Breast epithelium (tissue), 4 donors: ENCODE results near the gene CORO2B. TPM values are rescaled to one million over a fixed set of nuclear protein-coding genes. Genes with fewer than 3 reads are reported as not detected.

ENCODE experiments used
- DNase-seq, 2 donors: peaks; one replicate each; pipeline ENCODE4 v3.0.0-alpha.2; 2019; ENCODE audit warnings: low spot score in 2 of 2
- H3K27ac ChIP-seq, 2 donors: fragments of 200-600 bp; sonication (generic) in 1 of 2; one replicate each; pipeline ENCODE4 v1.5.1; 2016 to 2019; ENCODE audit warnings: mild to moderate bottlenecking in 1 of 2
- H3K27me3 ChIP-seq, 2 donors: fragments of 200-600 bp; sonication (generic) in 1 of 2; one replicate each; pipeline versions ENCODE4 v1.5.1 to v1.6.0; 2017 to 2019; ENCODE audit warnings: control low read depth in 1 of 2, mild to moderate bottlenecking in 1 of 2
- H3K36me3 ChIP-seq: fragments of 200-600 bp; one replicate; pipeline ENCODE4 v1.5.1; 2019
- H3K4me1 ChIP-seq, 2 donors: fragments of 200-600 bp; sonication (generic); one replicate each; pipeline ENCODE4 v1.5.1; 2016 to 2019; ENCODE audit warnings: control low read depth in 1 of 2
- H3K4me3 ChIP-seq, 3 donors: fragments of 200-600 bp; sonication (generic); 1 replicate in 2 of 3; 2 replicates in 1 of 3; pipeline ENCODE4 v1.5.1; 2016 to 2019; ENCODE audit warnings: mild to moderate bottlenecking in 3 of 3, moderate library complexity in 2 of 3
- H3K9me3 ChIP-seq, 2 donors: fragments of 200-600 bp; sonication (generic) in 1 of 2; one replicate each; pipeline ENCODE4 v1.5.1; 2016 to 2019; ENCODE audit warnings: control low read depth in 1 of 2
- POLR2A ChIP-seq: fragments of 450-650 bp; IDR thresholded peaks from one replicate; pipeline ENCODE4 v1.6.1; 2016; ENCODE audit warnings: antibody characterized with exemption, mild to moderate bottlenecking, moderate library complexity
- POLR2AphosphoS5 ChIP-seq, 3 donors: sonication (generic); formaldehyde crosslinking; IDR thresholded peaks; one replicate each; pipeline ENCODE4 v1.6.1; 2017; ENCODE audit warnings: antibody characterized with exemption in 3 of 3
- intact Hi-C: fragments of 100-400 bp; cut with DNase I; formaldehyde crosslinking; loops from one replicate; pipeline ENCODE4 v1.15.1; 2023; ENCODE audit warnings: low total_unique reads
- total RNA-seq, 3 donors: library from RNA; depleted of rRNA; stranded (reverse); fragments of >200 nt; gene quantifications; one replicate each; pipeline ENCODE4 v1.1.0, GENCODE V29; 2016
- TF ChIP-seq, protein P1 (sequence below), 3 donors: fragments of 450-650 bp; IDR thresholded peaks; one replicate each; pipeline ENCODE4 v1.5.1; 2016 to 2017; ENCODE audit warnings: antibody characterized with exemption in 3 of 3, mild to moderate bottlenecking in 3 of 3, moderate library complexity in 3 of 3

CORO2B gene
- total RNA-seq, 3 donors from 2014 or later, result 2.9 to 11.2 (median 3.5) TPM

DNA sequence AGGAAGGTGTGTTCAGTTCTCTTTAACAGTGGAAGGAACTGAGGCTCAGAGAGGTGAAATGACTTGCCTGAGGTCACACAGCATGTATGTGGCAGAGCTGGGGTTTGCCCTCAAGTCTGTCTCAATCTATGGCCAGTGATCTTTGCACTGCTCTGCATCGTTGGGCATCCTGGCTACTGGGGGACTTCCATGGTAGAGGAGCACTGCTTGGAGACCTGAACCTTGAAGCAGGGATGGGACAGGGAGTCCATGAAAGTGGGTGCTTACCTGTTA, 2.0 kb downstream of the CORO2B start:
- intact Hi-C loops, result no loop called here
- Histone ChIP-seq H3K4me1 (no peaks in the 10 kb centered on the region), H3K36me3 (no peaks in the 10 kb centered on the region), H3K27me3 (peaks cover 0 to 4% of the 10 kb centered on the region in 2 donors), H3K27ac (peak overlapping the region in 1 of 2 donors; percentile 78), H3K9me3 (no peaks in the 10 kb centered on the region), H3K4me3 (no peak overlapping the region)
- DNase-seq, result no peak
- TF ChIP-seq, protein P1, sequence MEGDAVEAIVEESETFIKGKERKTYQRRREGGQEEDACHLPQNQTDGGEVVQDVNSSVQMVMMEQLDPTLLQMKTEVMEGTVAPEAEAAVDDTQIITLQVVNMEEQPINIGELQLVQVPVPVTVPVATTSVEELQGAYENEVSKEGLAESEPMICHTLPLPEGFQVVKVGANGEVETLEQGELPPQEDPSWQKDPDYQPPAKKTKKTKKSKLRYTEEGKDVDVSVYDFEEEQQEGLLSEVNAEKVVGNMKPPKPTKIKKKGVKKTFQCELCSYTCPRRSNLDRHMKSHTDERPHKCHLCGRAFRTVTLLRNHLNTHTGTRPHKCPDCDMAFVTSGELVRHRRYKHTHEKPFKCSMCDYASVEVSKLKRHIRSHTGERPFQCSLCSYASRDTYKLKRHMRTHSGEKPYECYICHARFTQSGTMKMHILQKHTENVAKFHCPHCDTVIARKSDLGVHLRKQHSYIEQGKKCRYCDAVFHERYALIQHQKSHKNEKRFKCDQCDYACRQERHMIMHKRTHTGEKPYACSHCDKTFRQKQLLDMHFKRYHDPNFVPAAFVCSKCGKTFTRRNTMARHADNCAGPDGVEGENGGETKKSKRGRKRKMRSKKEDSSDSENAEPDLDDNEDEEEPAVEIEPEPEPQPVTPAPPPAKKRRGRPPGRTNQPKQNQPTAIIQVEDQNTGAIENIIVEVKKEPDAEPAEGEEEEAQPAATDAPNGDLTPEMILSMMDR (IDR thresholded peaks at IDR 0.05), result no peak
- TF ChIP-seq POLR2AphosphoS5 (IDR thresholded peaks at IDR 0.05), result no peak
- no peak for TF ChIP-seq POLR2A

DNA sequence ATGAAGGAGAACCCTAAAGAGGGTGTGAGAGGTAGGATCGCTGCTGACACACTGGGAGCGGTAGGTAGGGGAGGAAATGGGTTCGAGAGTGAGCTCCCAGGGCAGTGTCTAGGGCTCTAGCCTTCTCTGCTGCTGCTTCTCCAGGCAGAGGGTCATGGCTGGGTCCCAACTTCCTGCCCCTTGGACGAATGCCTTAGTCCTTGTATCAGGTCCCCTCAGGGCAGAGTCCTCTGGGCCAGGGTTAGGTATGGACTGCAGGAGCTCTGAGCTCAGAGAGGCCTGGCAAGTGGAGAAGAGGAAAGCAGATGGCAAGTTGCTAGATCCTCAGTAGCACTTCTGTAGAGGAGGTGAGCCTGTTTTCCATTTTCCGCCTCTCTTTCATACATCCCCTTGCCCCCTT, 2.9 kb downstream of the CORO2B start:
- intact Hi-C loops, result no loop called here
- Histone ChIP-seq H3K4me3 (no peak overlapping the region), H3K36me3 (no peaks in the 10 kb centered on the region), H3K27ac (peak overlapping the region in 1 of 2 donors; percentile 78), H3K9me3 (no peaks in the 10 kb centered on the region), H3K27me3 (peaks cover 0 to 4% of the 10 kb centered on the region in 2 donors), H3K4me1 (no peaks in the 10 kb centered on the region)
- TF ChIP-seq POLR2A, result no peak
- no peak for TF ChIP-seq POLR2AphosphoS5 (IDR thresholded peaks at IDR 0.05)
- TF ChIP-seq, protein P1 (IDR thresholded peaks at IDR 0.05), result no peak
- no peak for DNase-seq

DNA sequence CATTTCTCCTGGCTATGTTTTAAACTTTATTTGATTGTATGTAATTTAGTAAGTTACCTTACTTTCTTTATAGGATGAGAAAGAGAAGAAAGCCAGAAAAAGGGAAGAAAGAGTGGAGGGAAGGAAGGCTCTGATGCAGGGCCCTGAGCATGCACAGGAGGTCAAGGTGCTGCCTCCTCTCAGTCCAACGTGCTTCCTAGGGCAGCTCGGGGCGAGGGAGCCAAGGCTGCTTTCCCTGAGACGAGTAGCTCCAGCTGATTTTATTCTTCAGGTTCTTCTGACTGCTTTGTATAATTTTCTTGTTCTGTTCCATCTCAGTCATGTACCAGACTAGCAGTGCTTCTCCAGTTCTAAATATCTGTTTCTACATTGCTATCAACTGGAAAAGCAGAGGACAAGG, 3.4 kb downstream of the CORO2B start:
- intact Hi-C loops, result no loop called here

DNA sequence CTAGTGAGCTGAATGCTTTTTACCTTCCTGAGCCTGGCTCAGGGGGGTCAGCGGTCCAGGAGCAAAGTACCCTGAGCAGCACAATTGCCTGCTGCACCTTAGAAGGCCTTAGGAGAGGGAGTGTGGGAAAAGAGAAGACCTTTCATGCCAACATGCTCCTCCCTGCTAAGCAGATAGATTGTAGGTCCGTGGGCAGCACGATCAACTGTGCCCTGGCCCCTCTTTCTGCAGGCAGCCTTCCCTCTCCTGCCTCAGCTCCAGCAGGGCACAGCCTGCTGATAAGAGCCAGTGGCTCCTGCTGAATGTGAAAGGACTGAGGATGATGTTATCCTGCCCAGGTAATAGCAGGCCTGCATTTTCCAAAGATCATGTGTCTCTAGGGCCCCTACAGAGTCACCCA, 4.1 kb downstream of the CORO2B start:
- no peaks in the 10 kb centered on the region for H3K4me1 ChIP-seq
- H3K36me3 ChIP-seq, result no peaks in the 10 kb centered on the region
- no peak overlapping the region for H3K27ac ChIP-seq
- no peak for DNase-seq
- H3K9me3 ChIP-seq, result no peaks in the 10 kb centered on the region
- no peaks in the 10 kb centered on the region for H3K27me3 ChIP-seq
- intact Hi-C loops, result no loop called here
- no peak for TF ChIP-seq POLR2A
- no peak for TF ChIP-seq POLR2AphosphoS5 (IDR thresholded peaks at IDR 0.05)
- TF ChIP-seq, protein P1 (IDR thresholded peaks at IDR 0.05), result no peak
- no peak overlapping the region for H3K4me3 ChIP-seq

More for the DNA sequence above, 3.4 kb downstream of the CORO2B start:
- Histone ChIP-seq H3K27ac (peak overlapping the region in 1 of 2 donors; percentile 78), H3K4me3 (no peak overlapping the region), H3K27me3 (no peaks in the 10 kb centered on the region), H3K36me3 (no peaks in the 10 kb centered on the region), H3K4me1 (no peaks in the 10 kb centered on the region), H3K9me3 (no peaks in the 10 kb centered on the region)
- TF ChIP-seq POLR2A (no peak), POLR2AphosphoS5 (IDR thresholded peaks at IDR 0.05) (no peak)
- TF ChIP-seq, protein P1 (IDR thresholded peaks at IDR 0.05), result no peak
- DNase-seq, result no peak

DNA sequence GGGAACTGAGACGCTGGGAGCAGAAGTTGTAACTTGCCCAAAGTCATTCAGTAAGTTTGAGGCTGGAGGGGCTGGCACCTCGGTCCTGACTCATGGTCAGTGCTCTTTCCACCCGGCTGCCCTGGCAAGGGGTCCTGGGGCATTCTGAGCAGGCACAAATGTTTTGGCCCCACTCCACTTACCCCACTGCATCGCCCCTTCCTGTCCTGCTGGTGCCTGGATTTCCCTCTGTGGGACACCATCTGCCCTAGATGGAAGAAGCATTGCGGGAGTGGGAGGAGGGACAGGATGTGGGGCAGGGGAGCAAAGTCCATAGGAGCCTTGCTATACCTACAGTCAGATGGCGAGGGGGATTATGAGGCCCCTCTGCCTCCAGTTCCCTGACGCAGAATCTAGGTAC, 4.5 kb downstream of the CORO2B start:
- H3K9me3 ChIP-seq, result no peaks in the 10 kb centered on the region
- H3K4me3 ChIP-seq, result no peak overlapping the region
- TF ChIP-seq, protein P1 (IDR thresholded peaks at IDR 0.05), result no peak
- TF ChIP-seq POLR2AphosphoS5 (IDR thresholded peaks at IDR 0.05), result no peak
- no peak for TF ChIP-seq POLR2A
- intact Hi-C loops, result no loop called here
- DNase-seq, result no peak
- H3K4me1 ChIP-seq, result no peaks in the 10 kb centered on the region
- H3K27me3 ChIP-seq, result no peaks in the 10 kb centered on the region
- peak overlapping the region in 1 of 2 donors; percentile 80 for H3K27ac ChIP-seq
- no peaks in the 10 kb centered on the region for H3K36me3 ChIP-seq
